Measurements from ENCODE around the gene SPDYE3. TPM values are rescaled to one million over a fixed set of nuclear protein-coding genes. Genes with fewer than 3 reads are reported as not detected.
"Not testable (repeated sequence)": the region's sequence is repeated elsewhere in the genome, so short reads cannot be mapped to it uniquely, and the experiment has no call there.

SPDYE3 gene
- total RNA-seq, 2 donors from 2014 or later: not detected

- Mint-ChIP-seq H3K9me3 (no peaks in the 10 kb centered on the region), H3K36me3 (ENCODE audit: low read depth) (no peaks in the 10 kb centered on the region), H3K4me3 (peak overlapping the region; percentile 71), H3K27me3 (no peaks in the 10 kb centered on the region), H3K4me1 (peaks cover 9% of the 10 kb centered on the region), H3K27ac (peak overlapping the region; percentile 38)
- ATAC-seq (replicated peaks): peak; percentile 95
Measured at GRCh38 chr7:100271716-100272537, 35.6 kb upstream of the SPDYE3 start.

- ATAC-seq (replicated peaks); H3K4me1 Mint-ChIP-seq; H3K36me3 Mint-ChIP-seq (ENCODE audit: low read depth); H3K27me3 Mint-ChIP-seq; H3K9me3 Mint-ChIP-seq: not testable (repeated sequence)
- Mint-ChIP-seq H3K27ac (peak overlapping the region; percentile 38), H3K4me3 (peak overlapping the region; percentile 71)
Measured at GRCh38 chr7:100272538-100272902, 35.0 kb upstream of the SPDYE3 start.

- H3K27me3 Mint-ChIP-seq: no peaks in the 10 kb centered on the region
- H3K27ac Mint-ChIP-seq: peak overlapping the region; percentile 86
- no peaks in the 10 kb centered on the region for H3K36me3 Mint-ChIP-seq (ENCODE audit: low read depth)
- no peak for ATAC-seq (replicated peaks)
- peaks cover 9% of the 10 kb centered on the region for H3K4me1 Mint-ChIP-seq
- H3K9me3 Mint-ChIP-seq: no peaks in the 10 kb centered on the region
- no peak overlapping the region for H3K4me3 Mint-ChIP-seq
Measured at GRCh38 chr7:100275120-100275519, 32.4 kb upstream of the SPDYE3 start.

- not testable (repeated sequence) for ATAC-seq (replicated peaks); H3K27ac Mint-ChIP-seq; H3K36me3 Mint-ChIP-seq (ENCODE audit: low read depth); H3K4me3 Mint-ChIP-seq; H3K27me3 Mint-ChIP-seq; H3K4me1 Mint-ChIP-seq; H3K9me3 Mint-ChIP-seq
Measured at GRCh38 chr7:100276126-100276525, 31.4 kb upstream of the SPDYE3 start.

- not testable (repeated sequence) for H3K27me3 Mint-ChIP-seq; H3K36me3 Mint-ChIP-seq (ENCODE audit: low read depth); ATAC-seq (replicated peaks); H3K4me1 Mint-ChIP-seq; H3K27ac Mint-ChIP-seq; H3K4me3 Mint-ChIP-seq; H3K9me3 Mint-ChIP-seq
Measured at GRCh38 chr7:100282069-100282608, 25.4 kb upstream of the SPDYE3 start.

GRCh38 chr7:100283147-100283546, 24.4 kb upstream of the SPDYE3 start:
- not testable (repeated sequence) for H3K4me1 Mint-ChIP-seq; H3K27ac Mint-ChIP-seq; H3K36me3 Mint-ChIP-seq (ENCODE audit: low read depth); H3K27me3 Mint-ChIP-seq; ATAC-seq (replicated peaks); H3K9me3 Mint-ChIP-seq; H3K4me3 Mint-ChIP-seq

- not testable (repeated sequence) for H3K4me3 Mint-ChIP-seq; ATAC-seq (replicated peaks); H3K27me3 Mint-ChIP-seq; H3K27ac Mint-ChIP-seq; H3K4me1 Mint-ChIP-seq; H3K36me3 Mint-ChIP-seq (ENCODE audit: low read depth); H3K9me3 Mint-ChIP-seq
Measured at GRCh38 chr7:100287191-100287969, 20.1 kb upstream of the SPDYE3 start.

- not testable (repeated sequence) for H3K9me3 Mint-ChIP-seq; H3K4me3 Mint-ChIP-seq; ATAC-seq (replicated peaks); H3K27me3 Mint-ChIP-seq; H3K4me1 Mint-ChIP-seq; H3K36me3 Mint-ChIP-seq (ENCODE audit: low read depth); H3K27ac Mint-ChIP-seq
Measured at GRCh38 chr7:100288258-100288657, 19.2 kb upstream of the SPDYE3 start.

GRCh38 chr7:100292162-100292561, 15.3 kb upstream of the SPDYE3 start:
- peak; percentile 93 for ATAC-seq (replicated peaks)
- H3K9me3 Mint-ChIP-seq; H3K27me3 Mint-ChIP-seq; H3K4me1 Mint-ChIP-seq; H3K4me3 Mint-ChIP-seq; H3K36me3 Mint-ChIP-seq (ENCODE audit: low read depth): not testable (repeated sequence)
- peak overlapping the region; percentile 68 for H3K27ac Mint-ChIP-seq

- not testable (repeated sequence) for H3K9me3 Mint-ChIP-seq; H3K4me3 Mint-ChIP-seq; H3K36me3 Mint-ChIP-seq (ENCODE audit: low read depth); H3K27me3 Mint-ChIP-seq; H3K27ac Mint-ChIP-seq; H3K4me1 Mint-ChIP-seq
- ATAC-seq (replicated peaks): peak; percentile 28
Measured at GRCh38 chr7:100295269-100295668, 12.2 kb upstream of the SPDYE3 start.

GRCh38 chr7:100297852-100298631, 9.5 kb upstream of the SPDYE3 start:
- not testable (repeated sequence) for H3K4me1 Mint-ChIP-seq; H3K9me3 Mint-ChIP-seq; H3K36me3 Mint-ChIP-seq (ENCODE audit: low read depth); H3K27ac Mint-ChIP-seq; ATAC-seq (replicated peaks); H3K4me3 Mint-ChIP-seq; H3K27me3 Mint-ChIP-seq

- not testable (repeated sequence) for H3K36me3 Mint-ChIP-seq (ENCODE audit: low read depth); H3K27ac Mint-ChIP-seq; H3K4me3 Mint-ChIP-seq; H3K27me3 Mint-ChIP-seq; ATAC-seq (replicated peaks); H3K9me3 Mint-ChIP-seq; H3K4me1 Mint-ChIP-seq
Measured at GRCh38 chr7:100298632-100298895, 8.9 kb upstream of the SPDYE3 start.

- H3K4me3 Mint-ChIP-seq; ATAC-seq (replicated peaks); H3K27me3 Mint-ChIP-seq; H3K36me3 Mint-ChIP-seq (ENCODE audit: low read depth); H3K27ac Mint-ChIP-seq; H3K4me1 Mint-ChIP-seq; H3K9me3 Mint-ChIP-seq: not testable (repeated sequence)
Measured at GRCh38 chr7:100304526-100304925, 3.0 kb upstream of the SPDYE3 start.

- not testable (repeated sequence) for ATAC-seq (replicated peaks); H3K9me3 Mint-ChIP-seq; H3K27me3 Mint-ChIP-seq
- peak overlapping the region; percentile 73 for H3K27ac Mint-ChIP-seq
- peak overlapping the region; percentile 70 for H3K4me3 Mint-ChIP-seq
- H3K36me3 Mint-ChIP-seq (ENCODE audit: low read depth): peaks cover 12% of the 10 kb centered on the region
- peaks cover 14% of the 10 kb centered on the region for H3K4me1 Mint-ChIP-seq
Measured at GRCh38 chr7:100318329-100318728, 10.8 kb downstream of the SPDYE3 start.

- peaks cover 14% of the 10 kb centered on the region for H3K4me1 Mint-ChIP-seq
- not testable (repeated sequence) for ATAC-seq (replicated peaks); H3K27ac Mint-ChIP-seq; H3K4me3 Mint-ChIP-seq; H3K9me3 Mint-ChIP-seq; H3K27me3 Mint-ChIP-seq
- H3K36me3 Mint-ChIP-seq (ENCODE audit: low read depth): peaks cover 45% of the 10 kb centered on the region
Measured at GRCh38 chr7:100321648-100322047, 14.1 kb downstream of the SPDYE3 start.

Data from activated T-helper 17 cell treated with anti-CD3 and anti-CD28 coated beads, Interleukin-2, amount 50 U/mL, for 72 hours (primary cell).